GM12872 (cell line): ENCODE data around the gene ODC1.

ENCODE experiments used
- CTCF ChIP-seq: IDR thresholded peaks from 3 replicates; pipeline ENCODE4 v1.5.1; 2011; ENCODE audit warnings: low read depth, mild to moderate bottlenecking, low read length, moderate library complexity; ENCODE audit not compliant: insufficient read depth

Gene ODC1

GRCh38 chr2:10390369-10390801 is 57.7 kb downstream of the ODC1 start:
- TF ChIP-seq CTCF: no peak
